Liver (tissue), 9 donors: ENCODE results near the gene TEDC1. TPM values are rescaled to one million over a fixed set of nuclear protein-coding genes. Genes with fewer than 3 reads are reported as not detected.

ENCODE experiments used
- DNase-seq: peaks from one replicate; pipeline ENCODE4 v3.0.0-alpha.2; 2017; ENCODE audit warnings: low spot score
- H3K27ac ChIP-seq, 2 donors: one replicate each; pipeline ENCODE4 v1.7.0; 2013; ENCODE audit warnings: inconsistent platforms in 2 of 2, low read length in 2 of 2, control low read depth in 1 of 2, low read depth in 1 of 2, mild to moderate bottlenecking in 1 of 2
- H3K27me3 ChIP-seq, 4 donors: one replicate each; pipeline versions ENCODE4 v1.6.1 to v1.7.0; 2013; ENCODE audit warnings: low read length in 3 of 4, inconsistent platforms in 1 of 4, mild to moderate bottlenecking in 1 of 4, moderate library complexity in 1 of 4; ENCODE audit not compliant: control insufficient read depth in 4 of 4, insufficient read depth in 4 of 4
- H3K36me3 ChIP-seq, 4 donors: one replicate each; pipeline versions ENCODE4 v1.6.1 to v1.7.0; 2013; ENCODE audit warnings: low read length in 3 of 4, mild to moderate bottlenecking in 3 of 4, low read depth in 1 of 4, moderate library complexity in 1 of 4; ENCODE audit not compliant: control insufficient read depth in 4 of 4, insufficient read depth in 3 of 4
- H3K4me1 ChIP-seq, 4 donors: one replicate each; pipeline versions ENCODE4 v1.6.1 to v1.7.0; 2013; ENCODE audit warnings: low read length in 3 of 4, mild to moderate bottlenecking in 3 of 4, moderate library complexity in 1 of 4; ENCODE audit not compliant: control insufficient read depth in 4 of 4, insufficient read depth in 4 of 4
- H3K4me3 ChIP-seq, 3 donors: one replicate each; pipeline versions ENCODE4 v1.6.1 to v1.7.0; 2013; ENCODE audit warnings: low read length in 3 of 3, control low read depth in 1 of 3, low read depth in 1 of 3, mild to moderate bottlenecking in 1 of 3
- H3K9ac ChIP-seq, 2 donors: one replicate each; pipeline ENCODE4 v1.7.0; 2013; ENCODE audit warnings: low read length in 2 of 2, mild to moderate bottlenecking in 2 of 2, moderate library complexity in 2 of 2, control low read depth in 1 of 2, low read depth in 1 of 2
- H3K9me3 ChIP-seq, 4 donors: one replicate each; pipeline versions ENCODE4 v1.6.1 to v1.7.0; 2013; ENCODE audit warnings: low read length in 3 of 4; ENCODE audit not compliant: control insufficient read depth in 4 of 4
- ATF3 ChIP-seq: IDR thresholded peaks from 2 replicates; pipeline ENCODE4 v1.6.1; 2016; ENCODE audit warnings: antibody characterized with exemption
- CTCF ChIP-seq: fragments of 150-350 bp; IDR thresholded peaks from 2 replicates; pipeline ENCODE4 v1.5.1; 2017; ENCODE audit warnings: improper control_type of control experiment, low read depth, low read length; ENCODE audit not compliant: missing input control
- EGR1 ChIP-seq, 2 donors: IDR thresholded peaks; 2 replicates each; pipeline ENCODE4 v1.6.1; 2016 to 2018; ENCODE audit warnings: antibody characterized with exemption in 2 of 2, low read depth in 2 of 2
- FOXA1 ChIP-seq: IDR thresholded peaks from 2 replicates; pipeline ENCODE4 v1.6.1; 2016; ENCODE audit warnings: antibody characterized with exemption
- FOXA2 ChIP-seq: IDR thresholded peaks from 2 replicates; pipeline ENCODE4 v1.6.1; 2016; ENCODE audit warnings: antibody characterized with exemption
- GABPA ChIP-seq, 2 donors: IDR thresholded peaks in 1 of 2; conservative IDR thresholded peaks in 1 of 2; 2 replicates each; pipeline ENCODE4 v1.6.1; 2016; ENCODE audit warnings: antibody characterized with exemption in 2 of 2, mild to moderate bottlenecking in 1 of 2, moderate library complexity in 1 of 2
- HNF4A ChIP-seq, 2 donors: conservative IDR thresholded peaks; 2 replicates each; pipeline ENCODE4 v1.6.1; 2016; ENCODE audit warnings: antibody characterized with exemption in 2 of 2, mild to moderate bottlenecking in 2 of 2
- HNF4G ChIP-seq: IDR thresholded peaks from 2 replicates; pipeline ENCODE4 v1.6.1; 2016; ENCODE audit warnings: antibody characterized with exemption
- JUND ChIP-seq, 2 donors: IDR thresholded peaks; 2 replicates each; pipeline ENCODE4 v1.6.1; 2016; ENCODE audit warnings: antibody characterized with exemption in 2 of 2
- MAX ChIP-seq: IDR thresholded peaks from 2 replicates; pipeline ENCODE4 v1.6.1; 2016; ENCODE audit warnings: antibody characterized with exemption
- NR2F2 ChIP-seq: IDR thresholded peaks from 2 replicates; pipeline ENCODE4 v1.6.1; 2016; ENCODE audit warnings: antibody characterized with exemption
- REST ChIP-seq: IDR thresholded peaks from 2 replicates; pipeline ENCODE4 v1.6.1; 2016; ENCODE audit warnings: antibody characterized with exemption, mild to moderate bottlenecking
- RXRA ChIP-seq, 2 donors: IDR thresholded peaks; 2 replicates each; pipeline ENCODE4 v1.6.1; 2017 to 2018; ENCODE audit warnings: antibody characterized with exemption in 2 of 2, mild to moderate bottlenecking in 1 of 2
- SP1 ChIP-seq: IDR thresholded peaks from 2 replicates; pipeline ENCODE4 v1.6.1; 2018; ENCODE audit warnings: antibody characterized with exemption, mild to moderate bottlenecking
- ZBTB33 ChIP-seq: IDR thresholded peaks from 2 replicates; pipeline ENCODE4 v1.6.1; 2016; ENCODE audit warnings: antibody characterized with exemption
- WGBS: extraction: QIAGEN DNeasy Blood & Tissue Kit; methylation state at CpG from one replicate; pipeline ENCODE4 v1.1.7; 2013; 5-methylcytosine and 5-hydroxymethylcytosine counted together
- polyA plus RNA-seq, 2 donors: library from polyadenylated mRNA; stranded (reverse) in 1 of 2; unstranded in 1 of 2; fragments of 200-250 nt in 1 of 2; fragments of >200 nt in 1 of 2; fragmentation: Nextera tagmentation in 1 of 2; extraction: Ambion mirVana in 1 of 2; gene quantifications; one replicate each; pipeline versions ENCODE4 v1.2.1 to v1.2.3, GENCODE V29; 2013 to 2015
- total RNA-seq, 2 donors: library from RNA; depleted of rRNA; stranded (reverse); fragments of >200 nt; gene quantifications; one replicate each; pipeline ENCODE4 v1.2.3, GENCODE V29; 2014
- donor health status: healthy.
- donor health status: healthy.
- donor health status: healthy.
- donor health status: healthy.
- donor health status: healthy.

The TEDC1 gene
- total and polyA plus RNA-seq, 4 donors = 0.97 to 7.5 (median 3.2) TPM

GRCh38 chr14:105525326-105525725 lies 34.3 kb downstream of the TEDC1 start:
- TF ChIP-seq NR2F2 (no peak), MAX (no peak), FOXA1 (no peak), SP1 (no peak), REST (no peak), GABPA (IDR thresholded peaks at IDR 0.05 in 1 of 2, conservative IDR thresholded peaks at IDR 0.05 in 1 of 2) (no peak), HNF4A (conservative IDR thresholded peaks at IDR 0.05) (no peak), FOXA2 (no peak), ZBTB33 (no peak), CTCF (no peak), RXRA (IDR thresholded peaks at IDR 0.05) (no peak), HNF4G (no peak), ATF3 (no peak), JUND (IDR thresholded peaks at IDR 0.05) (no peak), EGR1 (IDR thresholded peaks at IDR 0.05; ENCODE audit: low read depth in 2 of 2) (no peak)
- DNase-seq = no peak
- Histone ChIP-seq H3K27me3 (no peaks in the 10 kb centered on the region), H3K9me3 (no peaks in the 10 kb centered on the region), H3K9ac (no peak overlapping the region), H3K36me3 (peaks cover 0 to 1% (median 0%) of the 10 kb centered on the region in 4 donors), H3K4me1 (peaks cover 9 to 30% (median 20%) of the 10 kb centered on the region in 4 donors), H3K4me3 (no peak overlapping the region), H3K27ac (no peak overlapping the region)
- 89% methylated on average over 9 of the region's 9 CpGs for WGBS
